ENCODE data around the gene ZSWIM5.

DNA sequence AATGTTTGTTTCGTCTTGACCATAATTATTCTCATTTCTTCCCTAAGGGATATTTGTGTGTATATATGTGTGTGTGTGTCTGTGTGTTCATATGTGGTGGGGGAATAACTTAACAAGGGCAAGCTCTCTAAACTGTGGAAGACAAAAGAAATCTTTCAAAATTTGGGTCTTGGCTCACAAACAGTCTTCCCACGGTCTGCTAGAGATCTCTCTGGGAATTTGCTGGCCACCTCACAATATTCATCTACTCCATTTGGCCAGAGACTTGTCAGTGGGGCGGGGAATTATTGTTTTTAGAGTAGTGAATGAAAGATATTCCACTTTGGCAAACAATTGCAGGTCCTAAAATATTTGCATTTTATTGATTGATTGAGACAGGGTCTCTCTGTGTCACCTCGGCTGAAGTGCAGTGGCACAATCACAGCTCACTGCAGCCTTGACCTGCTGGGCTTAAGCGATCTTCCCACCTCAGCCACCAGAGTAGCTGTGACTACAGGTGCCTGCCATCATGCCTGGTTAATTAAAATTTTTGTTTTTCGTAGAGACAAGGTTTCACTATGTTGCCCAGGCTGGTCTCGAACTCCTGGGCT lies 212.0 kb downstream of the ZSWIM5 start:
- TF ChIP-seq POLR2AphosphoS5 (IDR thresholded peaks at IDR 0.05) = no peak
- TF ChIP-seq CTCF (IDR thresholded peaks at IDR 0.05) = no peak
- no peak for TF ChIP-seq POLR2A (IDR thresholded peaks at IDR 0.05)

All from upper lobe of left lung (tissue), 4 donors.